ENCODE data around the gene GTPBP3. TPM values are rescaled to one million over a fixed set of nuclear protein-coding genes. Genes with fewer than 3 reads are reported as not detected.

GTPBP3 gene
- total RNA-seq, 2 experiments from 2014 or later = 21.2 to 24.0 TPM

DNA sequence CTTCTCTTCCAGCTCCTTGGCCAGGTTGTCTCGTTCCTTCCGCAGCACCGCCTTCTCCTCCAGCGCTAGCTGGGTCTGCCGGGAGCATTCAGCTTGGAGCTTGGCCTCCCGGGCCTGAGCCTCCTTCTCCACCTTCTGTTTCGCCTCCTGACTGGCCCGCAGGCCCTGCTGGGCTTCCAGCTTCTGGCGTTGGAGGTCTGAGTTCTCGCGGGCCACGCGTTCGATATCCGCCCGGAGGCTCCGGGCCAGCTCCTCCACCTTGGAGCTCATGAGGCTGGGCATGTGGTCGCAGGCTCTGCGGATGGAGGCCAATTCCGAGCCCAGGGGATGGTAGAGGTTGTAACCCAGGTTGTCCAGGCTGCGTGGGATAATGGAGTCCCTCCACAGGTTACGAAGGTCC is 28.0 kb downstream of the GTPBP3 start:
- CTCF ChIA-PET = no interaction called here
- Mint-ChIP-seq H3K27me3 (peaks cover 4% of the 10 kb centered on the region), H3K36me3 (ENCODE audit: low read depth) (no peaks in the 10 kb centered on the region), H3K9me3 (no peaks in the 10 kb centered on the region), H3K27ac (no peak overlapping the region), H3K4me1 (ENCODE audit: low read depth) (no peaks in the 10 kb centered on the region), H3K4me3 (no peak overlapping the region)
- Histone ChIP-seq H3K4me3 (ENCODE audit: low read length) (no peak overlapping the region), H3K36me3 (ENCODE audit: insufficient read depth, low read length) (no peaks in the 10 kb centered on the region), H3K27ac (ENCODE audit: low read depth in 1 of 2, low read length in 2 of 2) (no peak overlapping the region), H3K27me3 (ENCODE audit: control insufficient read depth in 1 of 2, insufficient read depth in 2 of 2, low read length in 2 of 2) (no peaks in the 10 kb centered on the region), H3K9me3 (ENCODE audit: control insufficient read depth in 1 of 2, insufficient read depth in 1 of 2, low read length in 2 of 2) (no peaks in the 10 kb centered on the region), H3K4me1 (ENCODE audit: insufficient read depth, low read length) (no peaks in the 10 kb centered on the region)
- intact Hi-C loops (cut with DNase I, micrococcal nuclease) = no loop called here
- POLR2A ChIA-PET = no interaction called here
- TF ChIP-seq, protein P1, sequence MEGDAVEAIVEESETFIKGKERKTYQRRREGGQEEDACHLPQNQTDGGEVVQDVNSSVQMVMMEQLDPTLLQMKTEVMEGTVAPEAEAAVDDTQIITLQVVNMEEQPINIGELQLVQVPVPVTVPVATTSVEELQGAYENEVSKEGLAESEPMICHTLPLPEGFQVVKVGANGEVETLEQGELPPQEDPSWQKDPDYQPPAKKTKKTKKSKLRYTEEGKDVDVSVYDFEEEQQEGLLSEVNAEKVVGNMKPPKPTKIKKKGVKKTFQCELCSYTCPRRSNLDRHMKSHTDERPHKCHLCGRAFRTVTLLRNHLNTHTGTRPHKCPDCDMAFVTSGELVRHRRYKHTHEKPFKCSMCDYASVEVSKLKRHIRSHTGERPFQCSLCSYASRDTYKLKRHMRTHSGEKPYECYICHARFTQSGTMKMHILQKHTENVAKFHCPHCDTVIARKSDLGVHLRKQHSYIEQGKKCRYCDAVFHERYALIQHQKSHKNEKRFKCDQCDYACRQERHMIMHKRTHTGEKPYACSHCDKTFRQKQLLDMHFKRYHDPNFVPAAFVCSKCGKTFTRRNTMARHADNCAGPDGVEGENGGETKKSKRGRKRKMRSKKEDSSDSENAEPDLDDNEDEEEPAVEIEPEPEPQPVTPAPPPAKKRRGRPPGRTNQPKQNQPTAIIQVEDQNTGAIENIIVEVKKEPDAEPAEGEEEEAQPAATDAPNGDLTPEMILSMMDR (IDR thresholded peaks at IDR 0.05) = no peak
- DNase-seq = no peak
- no peak for ATAC-seq (ENCODE audit: poor library complexity)

DNA sequence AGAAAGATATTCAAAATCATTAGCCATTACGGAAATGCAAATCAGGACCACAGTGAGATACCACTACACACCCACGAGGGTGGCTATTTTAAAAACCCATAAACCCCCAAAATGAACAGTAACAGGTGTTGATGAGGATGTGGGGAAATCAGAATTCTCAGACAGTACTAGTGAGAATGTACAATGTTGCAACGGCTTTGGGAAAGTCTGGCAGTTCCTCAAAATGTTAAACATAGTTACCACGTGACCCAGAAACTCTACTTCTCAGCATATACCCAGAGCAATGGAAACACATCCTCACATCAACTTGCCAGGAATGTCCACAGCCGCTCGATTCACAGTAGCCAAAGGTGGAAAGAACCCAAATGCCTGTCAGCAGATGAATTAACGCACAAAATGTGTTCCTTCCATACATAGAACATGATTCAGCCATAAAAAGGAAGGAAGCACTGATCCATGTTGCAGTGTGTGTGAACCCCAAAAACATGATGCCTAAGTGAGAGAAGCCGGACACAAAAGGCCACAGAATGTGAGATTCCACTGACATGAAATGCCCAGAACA is 32.8 kb downstream of the GTPBP3 start:
- Mint-ChIP-seq H3K27me3 (peaks cover 5% of the 10 kb centered on the region), H3K4me3 (no peak overlapping the region), H3K4me1 (ENCODE audit: low read depth) (no peaks in the 10 kb centered on the region), H3K27ac (no peak overlapping the region), H3K9me3 (no peaks in the 10 kb centered on the region), H3K36me3 (ENCODE audit: low read depth) (no peaks in the 10 kb centered on the region)
- intact Hi-C loops (cut with DNase I, micrococcal nuclease) = no loop called here
- H3K27ac ChIP-seq (ENCODE audit: low read depth in 1 of 2, low read length in 2 of 2) = no peak overlapping the region
- no peaks in the 10 kb centered on the region for H3K4me1 ChIP-seq (ENCODE audit: insufficient read depth, low read length)
- H3K36me3 ChIP-seq (ENCODE audit: insufficient read depth, low read length) = no peaks in the 10 kb centered on the region
- no peaks in the 10 kb centered on the region for H3K9me3 ChIP-seq (ENCODE audit: control insufficient read depth in 1 of 2, insufficient read depth in 1 of 2, low read length in 2 of 2)
- ATAC-seq (ENCODE audit: poor library complexity) (no peak), DNase-seq (peak in 3 of 14 experiments; percentile 15 to 54 (median 45))
- H3K4me3 ChIP-seq (ENCODE audit: low read length) = no peak overlapping the region
- TF ChIP-seq, protein P1 (IDR thresholded peaks at IDR 0.05) = no peak
- H3K27me3 ChIP-seq (ENCODE audit: control insufficient read depth in 1 of 2, insufficient read depth in 2 of 2, low read length in 2 of 2) = no peaks in the 10 kb centered on the region
- POLR2A ChIA-PET = no interaction called here
- CTCF ChIA-PET = no interaction called here

DNA sequence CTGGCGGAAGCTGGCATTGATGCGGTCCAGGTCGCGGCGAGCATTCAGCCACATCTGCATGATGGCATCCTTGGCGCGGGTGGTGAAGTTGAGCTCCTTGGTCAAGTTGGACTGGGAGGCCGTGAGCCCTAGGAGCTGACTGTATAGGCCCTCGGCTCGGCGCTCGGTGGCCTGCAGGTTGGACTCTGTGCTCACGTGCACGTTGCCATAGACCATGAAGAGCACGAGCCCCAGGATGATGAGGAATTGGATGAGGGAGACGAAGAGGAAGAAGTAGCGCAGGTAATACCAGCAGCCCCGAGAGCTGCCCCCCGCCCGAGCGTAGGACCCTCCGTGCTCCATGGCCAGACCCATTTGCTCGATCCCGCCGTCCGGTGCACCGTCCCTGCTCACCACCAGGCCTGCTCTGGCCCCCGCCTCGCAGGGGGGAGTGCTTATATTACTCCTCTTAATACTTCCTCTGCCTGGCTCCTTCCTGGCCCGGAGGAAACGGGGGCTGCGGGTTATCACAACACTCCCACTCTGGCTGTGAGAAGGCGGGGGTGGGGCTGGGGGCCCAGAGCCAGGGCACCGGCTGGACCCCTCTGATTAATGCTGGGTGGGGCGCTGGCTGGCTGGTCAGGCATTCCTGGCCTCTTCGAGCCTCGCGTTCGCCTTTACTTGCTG is 39.7 kb downstream of the GTPBP3 start, which contains the start of gene PLVAP:
Gene PLVAP, minus strand, starts transcription at position 408 of the 666 bp plus-strand sequence. Its CDS starts 54 bp downstream, at position 354.
- DNase-seq (no peak), ATAC-seq (ENCODE audit: poor library complexity) (no peak)
- ChIA-PET POLR2A (no interaction called here), CTCF (interaction anchor here (0.7 to 1.2 kb wide), 2 partner anchors 9 to 24 kb away, joined by 3 read pairs; no protein-coding TSS in a partner anchor)
- peaks cover 3% of the 10 kb centered on the region for H3K27me3 Mint-ChIP-seq
- TF ChIP-seq, protein P1 (IDR thresholded peaks at IDR 0.05) = no peak
- H3K4me3 ChIP-seq (ENCODE audit: low read length) = no peak within 1 kb of the TSS
- H3K4me3 Mint-ChIP-seq = no peak within 1 kb of the TSS
- H3K36me3 ChIP-seq (ENCODE audit: insufficient read depth, low read length) = no peaks in the 10 kb centered on the region
- no peak within 1 kb of the TSS for H3K27ac Mint-ChIP-seq
- no peaks in the 10 kb centered on the region for H3K36me3 Mint-ChIP-seq (ENCODE audit: low read depth)
- H3K27me3 ChIP-seq (ENCODE audit: control insufficient read depth in 1 of 2, insufficient read depth in 2 of 2, low read length in 2 of 2) = peaks cover 3 to 4% of the 10 kb centered on the region in 2 experiments
- intact Hi-C loops (cut with DNase I, micrococcal nuclease) = no loop called here
- H3K9me3 ChIP-seq (ENCODE audit: control insufficient read depth in 1 of 2, insufficient read depth in 1 of 2, low read length in 2 of 2) = peaks cover 0 to 8% of the 10 kb centered on the region in 2 experiments
- H3K4me1 ChIP-seq (ENCODE audit: insufficient read depth, low read length) = no peaks in the 10 kb centered on the region
- peaks cover 2% of the 10 kb centered on the region for H3K9me3 Mint-ChIP-seq
- H3K4me1 Mint-ChIP-seq (ENCODE audit: low read depth) = no peaks in the 10 kb centered on the region
- no peak within 1 kb of the TSS for H3K27ac ChIP-seq (ENCODE audit: low read depth in 1 of 2, low read length in 2 of 2)
